ENCODE results near the gene SMYD3.

The SMYD3 gene

GRCh38 chr1:246001837-246002230, 505.2 kb downstream of the SMYD3 start:
- DNase-seq, result no peak

GRCh38 chr1:246001142-246001836, 505.8 kb downstream of the SMYD3 start:
- DNase-seq, result no peak

- no peak for DNase-seq
Measured at GRCh38 chr1:246000638-246001015, 506.5 kb downstream of the SMYD3 start.

- no peak for DNase-seq
Measured at GRCh38 chr1:245999697-246000637, 507.1 kb downstream of the SMYD3 start.

GRCh38 chr1:245997471-245998258, 509.4 kb downstream of the SMYD3 start:
- DNase-seq, result no peak

- DNase-seq, result no peak
Measured at GRCh38 chr1:245996811-245997210, 510.3 kb downstream of the SMYD3 start.

- DNase-seq, result no peak
Measured at GRCh38 chr1:245995474-245995873, 511.6 kb downstream of the SMYD3 start.

GRCh38 chr1:245991266-245991665, 515.8 kb downstream of the SMYD3 start:
- DNase-seq, result no peak

GRCh38 chr1:245990315-245991022, 516.6 kb downstream of the SMYD3 start:
- DNase-seq, result no peak

GRCh38 chr1:245988393-245989078, 518.5 kb downstream of the SMYD3 start:
- DNase-seq, result no peak

- DNase-seq, result no peak
Measured at GRCh38 chr1:245987997-245988392, 519.1 kb downstream of the SMYD3 start.

GRCh38 chr1:245987577-245987976, 519.5 kb downstream of the SMYD3 start:
- no peak for DNase-seq

- DNase-seq, result no peak
Measured at GRCh38 chr1:245987219-245987545, 519.9 kb downstream of the SMYD3 start.

- no peak for DNase-seq
Measured at GRCh38 chr1:245986404-245987218, 520.5 kb downstream of the SMYD3 start.

- no peak for DNase-seq
Measured at GRCh38 chr1:245984390-245985155, 522.5 kb downstream of the SMYD3 start.

GRCh38 chr1:245983294-245983967, 523.6 kb downstream of the SMYD3 start:
- no peak for DNase-seq

- DNase-seq, result no peak
Measured at GRCh38 chr1:245979589-245979988, 527.5 kb downstream of the SMYD3 start.

GRCh38 chr1:245978915-245979314, 528.2 kb downstream of the SMYD3 start:
- DNase-seq, result no peak

GRCh38 chr1:245972476-245972875, 534.6 kb downstream of the SMYD3 start:
- DNase-seq, result no peak

GRCh38 chr1:245971711-245972085, 535.4 kb downstream of the SMYD3 start:
- no peak for DNase-seq

Data from cerebellar nuclear complex (tissue), 1 donor.